B cell (primary cell): ENCODE data around the gene PCSK6. TPM values are rescaled to one million over a fixed set of nuclear protein-coding genes. Genes with fewer than 3 reads are reported as not detected.

Experiments used
- ATAC-seq: fragments of 200-7000 bp; cut with Tn5 transposase; one replicate; pipeline ENCODE4 v1.10.0; 2021; ENCODE audit warnings: low read depth, mild to moderate bottlenecking, moderate number of reproducible peaks, moderate library complexity
- CTCF ChIA-PET: fragments of 350-600 bp; sonication (Branson Sonifier 250); formaldehyde crosslinking; loops from one replicate; lab custom pipeline; 2021; ENCODE audit warnings: antibody characterized with exemption, inconsistent platforms; lab: Charles Lee
- POLR2A ChIA-PET: fragments of 350-600 bp; sonication (Branson Sonifier 250); formaldehyde crosslinking; loops from one replicate; lab custom pipeline; 2021; ENCODE audit warnings: antibody characterized with exemption; lab: Charles Lee
- DNase-seq: peaks from one replicate; pipeline ENCODE4 v3.0.0; 2013
- H2AFZ ChIP-seq: 2 replicates; pipeline ENCODE4 v1.6.1; 2012; ENCODE audit warnings: mild to moderate bottlenecking, low read depth, low read length; ENCODE audit not compliant: insufficient read depth, poor library complexity, severe bottlenecking
- H3K27ac ChIP-seq, 2 donors: 1 replicate in 1 of 2; 2 replicates in 1 of 2; pipeline ENCODE4 v1.5.1; 2012 to 2013; ENCODE audit warnings: low read length in 2 of 2, mild to moderate bottlenecking in 2 of 2, moderate library complexity in 1 of 2
- H3K27me3 ChIP-seq, 4 experiments: fragments of 200-600 bp in 1 of 4; sonication (generic) in 1 of 4; replicated peaks in 1 of 4; 1 replicate in 2 of 4; 2 replicates in 2 of 4; pipeline versions ENCODE4 v1.6.1 to v1.7.0; 2013 to 2016; ENCODE audit warnings: low read length in 3 of 4, mild to moderate bottlenecking in 2 of 4, mixed read lengths in 1 of 4, moderate library complexity in 1 of 4; ENCODE audit not compliant: insufficient read depth in 4 of 4, control insufficient read depth in 3 of 4; ENCODE audit errors: control extremely low read depth in 1 of 4
- H3K36me3 ChIP-seq, 2 experiments: replicated peaks in 1 of 2; 1 replicate in 1 of 2; 2 replicates in 1 of 2; pipeline versions ENCODE4 v1.6.1 to v1.7.1; 2013; ENCODE audit warnings: low read length in 1 of 2; ENCODE audit not compliant: insufficient read depth in 2 of 2, control insufficient read depth in 1 of 2; ENCODE audit errors: control extremely low read depth in 1 of 2, extremely low read depth in 1 of 2
- H3K4me1 ChIP-seq, 2 donors: fragments of 200-600 bp in 1 of 2; sonication (generic) in 1 of 2; 1 replicate in 1 of 2; 2 replicates in 1 of 2; pipeline versions ENCODE4 v1.5.1 to v1.6.1; 2013 to 2017; ENCODE audit warnings: low read length in 2 of 2; ENCODE audit not compliant: control insufficient read depth in 2 of 2, insufficient read depth in 2 of 2
- H3K4me2 ChIP-seq: replicated peaks from 2 replicates; pipeline ENCODE3; 2012; ENCODE audit warnings: mild to moderate bottlenecking, low read depth, low read length; ENCODE audit not compliant: poor library complexity, severe bottlenecking
- H3K4me3 ChIP-seq, 5 experiments: fragments of 200-600 bp in 1 of 5; sonication (generic) in 1 of 5; 1 replicate in 3 of 5; 2 replicates in 2 of 5; pipeline versions ENCODE4 v1.5.1 to v1.7.0; 2011 to 2016; ENCODE audit warnings: low read length in 4 of 5, mild to moderate bottlenecking in 4 of 5, low read depth in 2 of 5, control low read depth in 1 of 5, moderate library complexity in 1 of 5; ENCODE audit not compliant: insufficient read depth in 1 of 5; ENCODE audit errors: control extremely low read depth in 1 of 5, extremely low read depth in 1 of 5
- H3K79me2 ChIP-seq: fragments of 200-600 bp; sonication (generic); one replicate; pipeline ENCODE4 v1.6.0; 2016; ENCODE audit warnings: low read length; ENCODE audit not compliant: control insufficient read depth, insufficient read depth
- H3K9ac ChIP-seq: fragments of 200-600 bp; sonication (generic); 2 replicates; pipeline ENCODE4 v1.6.1; 2017; ENCODE audit warnings: mild to moderate bottlenecking, low read length, moderate library complexity
- H3K9me3 ChIP-seq, 3 donors: one replicate each; pipeline versions ENCODE4 v1.6.1 to v1.7.1; 2013; ENCODE audit warnings: low read length in 2 of 3; ENCODE audit not compliant: control insufficient read depth in 2 of 3, insufficient read depth in 1 of 3; ENCODE audit errors: control extremely low read depth in 1 of 3
- H4K20me1 ChIP-seq: 2 replicates; pipeline ENCODE4 v1.6.0; 2012; ENCODE audit warnings: mild to moderate bottlenecking, low read length; ENCODE audit not compliant: insufficient read depth, control insufficient read depth, poor library complexity, severe bottlenecking
- H3K27ac Mint-ChIP-seq: one replicate; pipeline ENCODE4 v1.8.0; 2021; ENCODE audit warnings: mixed read lengths
- H3K27me3 Mint-ChIP-seq: one replicate; pipeline ENCODE4 v1.8.0; 2021; ENCODE audit warnings: mixed read lengths
- H3K4me1 Mint-ChIP-seq: one replicate; pipeline ENCODE4 v1.8.0; 2021; ENCODE audit warnings: mixed read lengths
- H3K4me3 Mint-ChIP-seq: one replicate; pipeline ENCODE4 v1.8.0; 2021; ENCODE audit warnings: mixed read lengths
- H3K9me3 Mint-ChIP-seq: one replicate; pipeline ENCODE4 v1.8.0; 2022; ENCODE audit warnings: mixed read lengths; ENCODE audit not compliant: insufficient read depth
- CTCF ChIP-seq: fragments of 200-600 bp; IDR thresholded peaks from one replicate; pipeline ENCODE4 v1.8.0; 2022; ENCODE audit warnings: antibody characterized with exemption, mild to moderate bottlenecking
- EZH2 ChIP-seq: IDR thresholded peaks from 2 replicates; pipeline ENCODE4 v1.6.1; 2012; ENCODE audit warnings: borderline replicate concordance, low read depth, mild to moderate bottlenecking, moderate library complexity, low read length; ENCODE audit not compliant: insufficient read depth, poor library complexity, severe bottlenecking
- WGBS: methylation state at CpG from one replicate; pipeline ENCODE4 v1.1.5; 2013; ENCODE audit warnings: missing lambda C conversion rate; ENCODE audit not compliant: insufficient coverage; 5-methylcytosine and 5-hydroxymethylcytosine counted together
- intact Hi-C: fragments of 100-400 bp; cut with micrococcal nuclease; formaldehyde crosslinking; loops from one replicate; pipeline ENCODE4 v1.10.0; 2022
- polyA plus RNA-seq: library from polyadenylated mRNA; depleted of rRNA; stranded (reverse); fragments of >200 nt; gene quantifications from 2 replicates; pipeline ENCODE4 v1.2.3, GENCODE V29; 2012
- total RNA-seq, 2 donors: library from RNA; stranded (reverse); fragments of 120-200 nt in 1 of 2; gene quantifications; 1 replicate in 1 of 2; 2 replicates in 1 of 2; pipeline versions ENCODE4 v1.2.3 to v1.2.4, GENCODE V29; 2013 to 2022

PCSK6 gene
- total and polyA plus RNA-seq, 2 donors (not counting 1 experiment from before 2014, with no cell fraction given): 0.66 to 1.6 TPM

- Histone ChIP-seq H3K4me1 (peaks cover 32 to 34% of the 10 kb centered on the region in 2 donors), H3K9ac (no peak overlapping the region), H4K20me1 (no peaks in the 10 kb centered on the region), H3K27ac (no peak overlapping the region), H3K27me3 (peaks cover 0 to 4% (median 0%) of the 10 kb centered on the region in 4 experiments), H3K79me2 (no peaks in the 10 kb centered on the region), H3K4me2 (no peak overlapping the region), H2AFZ (no peak overlapping the region), H3K4me3 (no peak overlapping the region), H3K9me3 (peaks cover 0 to 4% (median 0%) of the 10 kb centered on the region in 3 donors), H3K36me3 (no peaks in the 10 kb centered on the region)
- DNase-seq (no peak), ATAC-seq (no peak)
- Mint-ChIP-seq H3K27me3 (no peaks in the 10 kb centered on the region), H3K27ac (no peak overlapping the region), H3K9me3 (no peaks in the 10 kb centered on the region), H3K4me3 (no peak overlapping the region), H3K4me1 (peaks cover 64% of the 10 kb centered on the region)
- ChIA-PET CTCF (no interaction called here), POLR2A (no interaction called here)
- 83% methylated on average over 12 of the region's 12 CpGs for WGBS
- TF ChIP-seq CTCF (no peak), EZH2 (no peak)
- intact Hi-C loops: no loop called here
These were observed 78.4 kb downstream of the PCSK6 start for GRCh38 chr15:101411085-101411484.

DNA sequence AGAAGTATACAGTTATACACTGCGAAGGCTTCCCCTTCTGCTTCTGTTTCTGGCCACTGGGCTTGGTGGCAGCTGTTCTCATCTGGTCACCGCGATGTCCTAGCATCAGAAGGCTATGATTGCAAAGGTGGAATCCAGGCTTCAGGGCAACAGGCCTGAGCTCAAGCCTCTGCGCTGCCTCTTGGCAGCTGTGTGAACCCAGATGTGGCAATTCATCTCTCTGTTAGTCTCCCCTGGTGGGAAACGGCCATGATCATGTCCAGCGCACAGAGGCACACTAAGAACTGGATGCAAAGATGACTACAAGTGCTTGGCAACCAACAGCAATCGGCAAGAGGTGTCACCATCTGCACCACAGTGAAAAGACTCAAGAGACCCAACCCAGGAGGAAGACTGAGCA lies 78.9 kb downstream of the PCSK6 start:
- Mint-ChIP-seq H3K4me3 (no peak overlapping the region), H3K9me3 (no peaks in the 10 kb centered on the region), H3K27me3 (no peaks in the 10 kb centered on the region), H3K27ac (no peak overlapping the region), H3K4me1 (peaks cover 62% of the 10 kb centered on the region)
- CTCF ChIA-PET: no interaction called here
- no peak for DNase-seq
- Histone ChIP-seq H2AFZ (no peak overlapping the region), H3K36me3 (no peaks in the 10 kb centered on the region), H3K4me2 (no peak overlapping the region), H3K4me3 (no peak overlapping the region), H3K4me1 (peaks cover 34 to 39% of the 10 kb centered on the region in 2 donors), H3K27ac (no peak overlapping the region), H3K9ac (no peak overlapping the region), H3K79me2 (no peaks in the 10 kb centered on the region), H3K27me3 (peaks cover 0 to 4% (median 0%) of the 10 kb centered on the region in 4 experiments), H3K9me3 (peaks cover 0 to 4% (median 0%) of the 10 kb centered on the region in 3 donors), H4K20me1 (no peaks in the 10 kb centered on the region)
- TF ChIP-seq EZH2: no peak
- no peak for ATAC-seq
- POLR2A ChIA-PET: no interaction called here
- 75% methylated on average over 7 of the region's 7 CpGs for whole genome bisulfite sequencing
- intact Hi-C loops: no loop called here
